WTC11 (cell line): ENCODE results near the gene GALNT16.

Experiments used
- TF ChIP-seq, protein P1 (sequence below): fragments of 200-600 bp; IDR thresholded peaks from 2 replicates; pipeline ENCODE4 v1.8.0; 2022; ENCODE audit warnings: antibody characterized with exemption
- TF ChIP-seq, protein P2 (sequence below): sonication (generic); formaldehyde crosslinking; IDR thresholded peaks from 2 replicates; pipeline ENCODE4 v1.8.0; 2023; ENCODE audit warnings: mild to moderate bottlenecking, missing genetic modification reagents

DNA sequence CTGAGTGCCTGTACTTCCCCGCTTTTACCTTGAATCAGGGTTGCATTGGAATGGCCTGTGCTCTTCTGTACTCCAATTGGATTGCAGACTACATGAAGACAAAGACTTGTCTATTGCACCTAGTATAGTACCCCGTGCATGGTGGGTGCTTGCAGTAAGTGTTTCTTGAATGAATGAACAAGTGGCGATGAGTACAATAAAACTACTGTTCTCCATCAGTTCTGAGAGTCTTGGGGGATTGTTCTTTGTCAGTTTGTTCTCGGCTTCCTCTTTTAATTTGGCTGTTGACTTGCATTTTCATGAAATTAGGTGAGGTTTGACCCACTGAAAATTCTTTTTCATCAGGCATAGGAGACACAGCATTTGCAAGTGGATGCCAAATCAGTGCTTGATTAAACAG is 104.0 kb downstream of the GALNT16 start:
- TF ChIP-seq, protein P1, sequence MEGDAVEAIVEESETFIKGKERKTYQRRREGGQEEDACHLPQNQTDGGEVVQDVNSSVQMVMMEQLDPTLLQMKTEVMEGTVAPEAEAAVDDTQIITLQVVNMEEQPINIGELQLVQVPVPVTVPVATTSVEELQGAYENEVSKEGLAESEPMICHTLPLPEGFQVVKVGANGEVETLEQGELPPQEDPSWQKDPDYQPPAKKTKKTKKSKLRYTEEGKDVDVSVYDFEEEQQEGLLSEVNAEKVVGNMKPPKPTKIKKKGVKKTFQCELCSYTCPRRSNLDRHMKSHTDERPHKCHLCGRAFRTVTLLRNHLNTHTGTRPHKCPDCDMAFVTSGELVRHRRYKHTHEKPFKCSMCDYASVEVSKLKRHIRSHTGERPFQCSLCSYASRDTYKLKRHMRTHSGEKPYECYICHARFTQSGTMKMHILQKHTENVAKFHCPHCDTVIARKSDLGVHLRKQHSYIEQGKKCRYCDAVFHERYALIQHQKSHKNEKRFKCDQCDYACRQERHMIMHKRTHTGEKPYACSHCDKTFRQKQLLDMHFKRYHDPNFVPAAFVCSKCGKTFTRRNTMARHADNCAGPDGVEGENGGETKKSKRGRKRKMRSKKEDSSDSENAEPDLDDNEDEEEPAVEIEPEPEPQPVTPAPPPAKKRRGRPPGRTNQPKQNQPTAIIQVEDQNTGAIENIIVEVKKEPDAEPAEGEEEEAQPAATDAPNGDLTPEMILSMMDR, result no peak
- TF ChIP-seq, protein P2, sequence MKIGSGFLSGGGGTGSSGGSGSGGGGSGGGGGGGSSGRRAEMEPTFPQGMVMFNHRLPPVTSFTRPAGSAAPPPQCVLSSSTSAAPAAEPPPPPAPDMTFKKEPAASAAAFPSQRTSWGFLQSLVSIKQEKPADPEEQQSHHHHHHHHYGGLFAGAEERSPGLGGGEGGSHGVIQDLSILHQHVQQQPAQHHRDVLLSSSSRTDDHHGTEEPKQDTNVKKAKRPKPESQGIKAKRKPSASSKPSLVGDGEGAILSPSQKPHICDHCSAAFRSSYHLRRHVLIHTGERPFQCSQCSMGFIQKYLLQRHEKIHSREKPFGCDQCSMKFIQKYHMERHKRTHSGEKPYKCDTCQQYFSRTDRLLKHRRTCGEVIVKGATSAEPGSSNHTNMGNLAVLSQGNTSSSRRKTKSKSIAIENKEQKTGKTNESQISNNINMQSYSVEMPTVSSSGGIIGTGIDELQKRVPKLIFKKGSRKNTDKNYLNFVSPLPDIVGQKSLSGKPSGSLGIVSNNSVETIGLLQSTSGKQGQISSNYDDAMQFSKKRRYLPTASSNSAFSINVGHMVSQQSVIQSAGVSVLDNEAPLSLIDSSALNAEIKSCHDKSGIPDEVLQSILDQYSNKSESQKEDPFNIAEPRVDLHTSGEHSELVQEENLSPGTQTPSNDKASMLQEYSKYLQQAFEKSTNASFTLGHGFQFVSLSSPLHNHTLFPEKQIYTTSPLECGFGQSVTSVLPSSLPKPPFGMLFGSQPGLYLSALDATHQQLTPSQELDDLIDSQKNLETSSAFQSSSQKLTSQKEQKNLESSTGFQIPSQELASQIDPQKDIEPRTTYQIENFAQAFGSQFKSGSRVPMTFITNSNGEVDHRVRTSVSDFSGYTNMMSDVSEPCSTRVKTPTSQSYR (CRISPR knock-in tag), result no peak
